Measurements from ENCODE around the gene NPHP1.
"Not testable (repeated sequence)": the region's sequence is repeated elsewhere in the genome, so short reads cannot be mapped to it uniquely, and the experiment has no call there.

Gene NPHP1

GRCh38 chr2:110126086-110126773 is 78.6 kb downstream of the NPHP1 start:
- no peak for DNase-seq (ENCODE audit: low spot score)

- no peak for DNase-seq (ENCODE audit: low spot score)
Observed at GRCh38 chr2:110124939-110125691, 79.7 kb downstream of the NPHP1 start.

GRCh38 chr2:110124038-110124825 is 80.6 kb downstream of the NPHP1 start:
- DNase-seq (ENCODE audit: low spot score), result no peak

GRCh38 chr2:110121592-110121991 is 83.2 kb downstream of the NPHP1 start:
- no peak for DNase-seq (ENCODE audit: low spot score)

- DNase-seq (ENCODE audit: low spot score), result no peak
Observed at GRCh38 chr2:110121052-110121334, 83.8 kb downstream of the NPHP1 start.

GRCh38 chr2:110120171-110121051 is 84.4 kb downstream of the NPHP1 start:
- DNase-seq (ENCODE audit: low spot score), result no peak

GRCh38 chr2:110116033-110116710 is 88.6 kb downstream of the NPHP1 start:
- peak; percentile 60 for DNase-seq (ENCODE audit: low spot score)

- DNase-seq (ENCODE audit: low spot score), result peak; percentile 64
Observed at GRCh38 chr2:110115291-110116032, 89.4 kb downstream of the NPHP1 start, which contains the start of gene MALL. Gene MALL, minus strand, starts transcription at chr2:110115822. Its CDS starts 30 bp downstream, at chr2:110115792.

GRCh38 chr2:110114831-110115255 is 90.0 kb downstream of the NPHP1 start:
- no peak for DNase-seq (ENCODE audit: low spot score)

- no peak for DNase-seq (ENCODE audit: low spot score)
Observed at GRCh38 chr2:110113961-110114591, 90.7 kb downstream of the NPHP1 start.

GRCh38 chr2:110108291-110108690 is 96.5 kb downstream of the NPHP1 start:
- DNase-seq (ENCODE audit: low spot score), result not testable (repeated sequence)

- no peak for DNase-seq (ENCODE audit: low spot score)
Observed at GRCh38 chr2:110107092-110108079, 97.4 kb downstream of the NPHP1 start.

GRCh38 chr2:110106642-110107041 is 98.2 kb downstream of the NPHP1 start:
- no peak for DNase-seq (ENCODE audit: low spot score)

GRCh38 chr2:110105608-110106467 is 99.0 kb downstream of the NPHP1 start:
- no peak for DNase-seq (ENCODE audit: low spot score)

GRCh38 chr2:110105183-110105582 is 99.6 kb downstream of the NPHP1 start:
- no peak for DNase-seq (ENCODE audit: low spot score)

GRCh38 chr2:110104025-110104771 is 100.6 kb downstream of the NPHP1 start:
- no peak for DNase-seq (ENCODE audit: low spot score)
